Epithelial cell of esophagus (primary cell): ENCODE results near the gene UST.

Source experiments
- DNase-seq: peaks from one replicate; pipeline ENCODE4 v3.0.0; 2010; ENCODE audit warnings: low read depth
- H3K4me3 ChIP-seq: 2 replicates; pipeline ENCODE4 v1.5.1; 2011; ENCODE audit warnings: mild to moderate bottlenecking, low read length, control low read depth
- CTCF ChIP-seq: IDR thresholded peaks from 2 replicates; pipeline ENCODE4 v1.5.1; 2011; ENCODE audit warnings: low read depth, mild to moderate bottlenecking, low read length, control low read depth, inconsistent platforms; ENCODE audit not compliant: insufficient read depth; ENCODE audit errors: missing control alignments

Gene UST

DNA sequence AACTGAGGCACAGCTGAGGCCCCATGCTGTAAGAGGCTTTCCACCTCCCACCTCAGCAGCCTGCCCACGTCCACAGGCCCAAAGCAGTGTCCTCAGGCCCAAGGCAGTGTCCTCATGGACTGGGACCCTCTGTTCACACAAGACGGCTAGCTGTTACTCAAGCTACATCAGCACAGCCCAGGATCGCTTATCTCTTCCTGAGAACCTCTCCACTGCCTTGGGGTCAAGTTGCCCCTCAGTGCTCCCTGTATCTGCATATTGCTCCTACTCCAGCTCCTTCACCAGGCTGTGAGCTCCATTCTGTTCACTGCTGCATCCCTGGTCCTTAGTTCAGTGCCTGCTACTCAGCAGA is 361.9 kb downstream of the UST start:
- TF ChIP-seq CTCF, result no peak
- no peak for DNase-seq

GRCh38 chr6:149109397-149110070 is 362.7 kb downstream of the UST start:
- DNase-seq, result no peak
- H3K4me3 ChIP-seq, result no peak overlapping the region
- TF ChIP-seq CTCF, result no peak

More for the DNA sequence above, 361.9 kb downstream of the UST start:
- no peak overlapping the region for H3K4me3 ChIP-seq

- H3K4me3 ChIP-seq, result no peak overlapping the region
- no peak for TF ChIP-seq CTCF
- no peak for DNase-seq
Measured at GRCh38 chr6:149111556-149112115, 364.8 kb downstream of the UST start.

- no peak for TF ChIP-seq CTCF
- no peak for DNase-seq
Measured at GRCh38 chr6:149112976-149113375, 366.1 kb downstream of the UST start.

DNA sequence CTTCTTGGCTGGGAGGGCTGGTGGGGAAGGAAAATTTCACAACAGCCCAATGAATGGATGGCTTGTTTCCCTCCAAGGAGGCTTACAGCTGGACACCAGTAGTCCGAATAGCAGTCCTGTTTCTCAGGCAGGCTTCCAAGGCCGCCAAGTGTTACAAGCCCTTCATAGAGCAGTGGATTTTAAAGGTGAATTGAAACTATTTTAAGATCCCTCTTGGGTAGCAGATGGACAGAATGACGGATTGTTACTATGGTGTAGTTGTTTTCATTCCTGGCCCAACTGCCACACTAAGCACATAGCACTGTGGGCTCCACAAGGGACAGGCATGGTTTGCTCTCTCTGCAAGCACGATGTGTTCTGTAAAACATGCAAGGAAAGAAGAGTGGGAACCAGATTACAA is 367.3 kb downstream of the UST start:
- DNase-seq, result no peak
- H3K4me3 ChIP-seq, result no peak overlapping the region
- TF ChIP-seq CTCF, result no peak

More at GRCh38 chr6:149112976-149113375, 366.1 kb downstream of the UST start:
- H3K4me3 ChIP-seq, result no peak overlapping the region

GRCh38 chr6:149118737-149119653 is 372.2 kb downstream of the UST start:
- no peak for TF ChIP-seq CTCF
- H3K4me3 ChIP-seq, result no peak overlapping the region
- DNase-seq, result no peak
